ENCODE results near the gene PIGBOS1. TPM values are rescaled to one million over a fixed set of nuclear protein-coding genes. Genes with fewer than 3 reads are reported as not detected.
A peak's percentile ranks its signal among the peaks of the same experiment; 100 is the strongest.

PIGBOS1 gene
- total RNA-seq, 1 donor from 2014 or later, result 10.3 TPM

DNA sequence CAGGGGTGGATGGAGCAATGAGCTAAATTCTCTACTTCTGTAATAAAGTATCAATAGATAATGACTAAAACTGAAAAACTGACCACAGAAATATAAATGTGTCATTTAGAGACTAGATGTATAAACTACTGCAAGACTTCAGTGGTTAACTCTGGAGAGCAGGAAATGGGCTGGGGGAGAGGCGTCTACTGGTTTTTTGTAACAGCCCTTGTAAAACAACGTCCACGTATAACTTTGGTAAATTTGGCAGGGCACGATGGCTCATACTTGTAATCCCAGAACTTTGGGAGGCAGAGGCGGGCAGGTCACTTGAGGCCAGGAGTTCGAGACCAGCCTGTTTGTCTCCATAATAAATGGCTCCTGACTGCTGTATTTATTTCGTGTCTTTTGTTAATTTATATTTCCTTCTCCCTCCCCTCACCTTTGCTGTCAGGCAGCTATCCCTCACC is 41.8 kb downstream of the PIGBOS1 start:
- H3K4me3 Mint-ChIP-seq, result peak overlapping the region; percentile 72
- H3K27ac Mint-ChIP-seq, result peak overlapping the region; percentile 92
- peak; percentile 60 for DNase-seq (ENCODE audit: low spot score)
- H3K4me1 Mint-ChIP-seq (ENCODE audit: low read depth), result peaks cover 84% of the 10 kb centered on the region
- H3K27me3 Mint-ChIP-seq (ENCODE audit: insufficient read depth), result no peaks in the 10 kb centered on the region
- H3K36me3 Mint-ChIP-seq (ENCODE audit: low read depth), result peaks cover 28% of the 10 kb centered on the region
- H3K9me3 Mint-ChIP-seq, result no peaks in the 10 kb centered on the region
- intact Hi-C loops (cut with micrococcal nuclease), result loop anchor here (1.0 kb wide), 4 partner anchors 10 to 56 kb away; no protein-coding TSS in a partner anchor

DNA sequence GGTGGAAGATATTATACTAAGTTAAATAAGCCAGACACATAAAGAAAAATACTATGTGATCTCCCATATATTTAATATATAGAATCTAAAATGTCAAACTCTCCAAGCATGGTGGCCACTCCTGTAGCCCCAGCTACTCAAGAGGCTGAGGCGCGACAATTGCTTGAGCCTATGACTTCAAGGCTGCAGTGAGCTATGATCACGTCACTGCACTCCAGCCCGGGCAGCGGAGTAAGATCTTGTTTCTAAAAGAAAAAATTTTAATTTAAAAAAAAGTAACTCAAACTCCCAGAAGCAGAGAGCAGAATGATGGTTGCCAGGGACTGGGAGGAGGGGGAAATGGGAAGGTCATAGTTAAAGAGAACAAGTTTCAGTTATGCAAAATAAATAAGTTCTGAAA is 42.6 kb downstream of the PIGBOS1 start:
- intact Hi-C loops (cut with micrococcal nuclease), result no loop called here
- peaks cover 81% of the 10 kb centered on the region for H3K4me1 Mint-ChIP-seq (ENCODE audit: low read depth)
- DNase-seq (ENCODE audit: low spot score), result no peak
- H3K27me3 Mint-ChIP-seq (ENCODE audit: insufficient read depth), result no peaks in the 10 kb centered on the region
- H3K9me3 Mint-ChIP-seq, result no peaks in the 10 kb centered on the region
- H3K27ac Mint-ChIP-seq, result peak overlapping the region; percentile 92
- peaks cover 32% of the 10 kb centered on the region for H3K36me3 Mint-ChIP-seq (ENCODE audit: low read depth)
- H3K4me3 Mint-ChIP-seq, result no peak overlapping the region

DNA sequence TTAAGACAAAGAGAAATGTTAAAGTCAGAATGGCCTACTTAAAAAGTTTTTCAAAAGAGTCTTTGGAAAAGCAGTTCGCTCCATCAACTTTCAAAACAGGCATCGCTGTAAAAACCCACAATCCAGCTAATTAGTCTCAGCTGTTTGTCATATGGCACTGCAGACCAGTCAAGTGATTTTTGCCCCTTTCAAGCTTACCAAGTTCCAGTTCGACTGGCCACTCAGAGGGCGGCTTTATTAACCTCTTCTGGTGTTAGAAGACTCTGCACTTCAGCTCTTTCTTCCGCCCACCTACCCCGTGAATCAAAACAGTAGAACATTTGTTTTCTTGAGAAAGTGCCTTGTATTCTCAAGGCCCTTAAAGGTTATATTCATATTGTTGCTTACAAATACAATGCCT is 48.6 kb downstream of the PIGBOS1 start:
- H3K27me3 Mint-ChIP-seq (ENCODE audit: insufficient read depth), result no peaks in the 10 kb centered on the region
- H3K4me3 Mint-ChIP-seq, result no peak overlapping the region
- peaks cover 61% of the 10 kb centered on the region for H3K36me3 Mint-ChIP-seq (ENCODE audit: low read depth)
- intact Hi-C loops (cut with micrococcal nuclease), result no loop called here
- no peak for DNase-seq (ENCODE audit: low spot score)
- H3K4me1 Mint-ChIP-seq (ENCODE audit: low read depth), result peaks cover 84% of the 10 kb centered on the region
- H3K9me3 Mint-ChIP-seq, result no peaks in the 10 kb centered on the region
- peak overlapping the region; percentile 64 for H3K27ac Mint-ChIP-seq

DNA sequence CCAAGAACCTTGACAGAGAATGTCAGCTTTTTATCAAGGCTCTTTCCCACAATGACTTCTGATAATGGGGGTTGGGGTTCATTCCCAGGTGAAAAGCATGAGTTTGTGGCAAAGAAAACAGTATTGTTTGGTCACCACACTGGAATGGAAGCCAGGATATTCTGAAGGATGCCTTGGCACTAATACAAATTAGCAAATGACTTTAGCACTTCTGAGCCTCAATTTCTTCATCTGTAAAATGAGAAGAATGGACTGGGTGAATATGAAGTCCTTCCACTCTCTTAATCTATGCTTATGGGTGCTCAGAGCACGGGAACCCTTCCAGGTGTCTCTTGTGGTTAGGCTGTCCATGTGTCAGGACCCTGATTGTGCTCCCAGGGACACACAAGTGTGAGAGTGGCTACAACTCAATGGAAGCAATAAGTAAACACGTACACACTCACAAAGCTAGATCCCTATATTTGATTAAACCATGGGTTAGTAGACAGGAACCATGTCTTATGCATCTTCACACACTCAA is 50.7 kb downstream of the PIGBOS1 start:
- H3K9me3 Mint-ChIP-seq, result no peaks in the 10 kb centered on the region
- peaks cover 49% of the 10 kb centered on the region for H3K36me3 Mint-ChIP-seq (ENCODE audit: low read depth)
- DNase-seq (ENCODE audit: low spot score), result no peak
- H3K4me1 Mint-ChIP-seq (ENCODE audit: low read depth), result peaks cover 78% of the 10 kb centered on the region
- peak overlapping the region; percentile 96 for H3K27ac Mint-ChIP-seq
- peak overlapping the region; percentile 19 for H3K4me3 Mint-ChIP-seq
- H3K27me3 Mint-ChIP-seq (ENCODE audit: insufficient read depth), result no peaks in the 10 kb centered on the region
- intact Hi-C loops (cut with micrococcal nuclease), result no loop called here

DNA sequence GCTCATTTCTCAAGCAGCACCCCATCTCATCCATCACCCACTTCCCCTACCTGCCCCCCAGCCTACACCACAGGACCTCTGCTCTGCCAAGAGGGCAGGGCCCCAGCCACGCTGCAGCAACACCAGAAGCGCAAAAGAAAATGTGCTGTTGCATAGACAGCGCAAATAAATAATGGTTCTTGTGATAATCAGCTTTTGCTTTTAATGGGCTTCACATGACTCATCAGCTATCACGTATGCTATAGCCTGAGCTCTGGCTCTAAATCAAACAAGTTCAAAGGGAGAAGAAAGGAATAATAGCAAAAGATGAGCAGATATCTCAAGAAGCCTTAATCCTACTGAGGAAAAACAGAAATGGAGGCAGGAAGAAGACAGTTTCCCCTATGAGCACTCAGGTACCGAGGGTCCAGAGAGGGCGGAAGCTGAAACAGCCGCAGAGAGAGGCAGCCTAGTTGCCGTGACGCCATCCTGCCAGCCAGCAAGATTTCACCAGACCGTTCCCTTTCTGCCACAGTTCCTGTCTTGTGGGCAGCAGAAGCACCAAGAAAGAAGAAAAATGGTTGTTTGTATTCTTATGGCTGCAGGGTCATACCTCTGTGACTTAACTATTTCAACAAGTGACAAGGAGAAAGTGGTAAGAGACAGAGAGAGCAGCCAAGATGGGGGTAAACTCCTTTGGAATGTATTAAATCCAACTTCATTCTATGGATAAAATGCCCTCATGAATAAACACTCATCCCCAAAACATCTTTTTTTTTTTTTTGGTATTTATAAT is 51.3 kb downstream of the PIGBOS1 start:
- peaks cover 51% of the 10 kb centered on the region for H3K36me3 Mint-ChIP-seq (ENCODE audit: low read depth)
- no peaks in the 10 kb centered on the region for H3K9me3 Mint-ChIP-seq
- H3K4me3 Mint-ChIP-seq, result peak overlapping the region; percentile 72
- H3K4me1 Mint-ChIP-seq (ENCODE audit: low read depth), result peaks cover 78% of the 10 kb centered on the region
- H3K27ac Mint-ChIP-seq, result peak overlapping the region; percentile 96
- H3K27me3 Mint-ChIP-seq (ENCODE audit: insufficient read depth), result no peaks in the 10 kb centered on the region
- peak; percentile 57 for DNase-seq (ENCODE audit: low spot score)
- intact Hi-C loops (cut with micrococcal nuclease), result loop anchor here (1.0 to 2.0 kb wide), 4 partner anchors 10 to 15 kb away; no protein-coding TSS in a partner anchor

Other genes with a start within 250 kb of the PIGBOS1 start
- 111 and 116 TPM in 2 replicates for gene RSL24D1, start 122.2 kb downstream of the PIGBOS1 start, total RNA-seq
- gene RAB27A, start 29.3 kb downstream of the PIGBOS1 start, total RNA-seq, result 98.6 and 100 TPM in 2 replicates
- 14.0 and 19.9 TPM in 2 replicates for gene PIGB, start 99 bp upstream of the PIGBOS1 start, total RNA-seq
- 15.0 TPM in 2 replicates for gene CCPG1, start 89.2 kb upstream of the PIGBOS1 start, total RNA-seq
- gene PIERCE2, start 89.4 kb upstream of the PIGBOS1 start, total RNA-seq, result not detected in 2 replicates
- not detected in 2 replicates for gene DNAAF4, start 189.1 kb upstream of the PIGBOS1 start, total RNA-seq

All from activated T-helper 1 cell treated with anti-CD3 and anti-CD28 coated beads, Interleukin-12 subunit alpha, Interleukin-12 subunit beta, Interleukin-2, Interleukin-4 antibody, amounts not matched to agents 30 ng/mL and 10 ng/mL and 1 ng/mL, durations not matched to agents 14 hours and 24 hours and 36 hours (primary cell).